HG03439 (cell line): Measurements from ENCODE around the gene ENTPD7.
"Not testable (repeated sequence)": the region's sequence is repeated elsewhere in the genome, so short reads cannot be mapped to it uniquely, and the experiment has no call there.

Experiments
- ATAC-seq: cut with Tn5 transposase; IDR thresholded peaks from one replicate; pipeline ENCODE4 v1.9.1; 2021; ENCODE audit warnings: mild to moderate bottlenecking, moderate library complexity; ENCODE audit not compliant: unreplicated experiment

The ENTPD7 gene, protein sequence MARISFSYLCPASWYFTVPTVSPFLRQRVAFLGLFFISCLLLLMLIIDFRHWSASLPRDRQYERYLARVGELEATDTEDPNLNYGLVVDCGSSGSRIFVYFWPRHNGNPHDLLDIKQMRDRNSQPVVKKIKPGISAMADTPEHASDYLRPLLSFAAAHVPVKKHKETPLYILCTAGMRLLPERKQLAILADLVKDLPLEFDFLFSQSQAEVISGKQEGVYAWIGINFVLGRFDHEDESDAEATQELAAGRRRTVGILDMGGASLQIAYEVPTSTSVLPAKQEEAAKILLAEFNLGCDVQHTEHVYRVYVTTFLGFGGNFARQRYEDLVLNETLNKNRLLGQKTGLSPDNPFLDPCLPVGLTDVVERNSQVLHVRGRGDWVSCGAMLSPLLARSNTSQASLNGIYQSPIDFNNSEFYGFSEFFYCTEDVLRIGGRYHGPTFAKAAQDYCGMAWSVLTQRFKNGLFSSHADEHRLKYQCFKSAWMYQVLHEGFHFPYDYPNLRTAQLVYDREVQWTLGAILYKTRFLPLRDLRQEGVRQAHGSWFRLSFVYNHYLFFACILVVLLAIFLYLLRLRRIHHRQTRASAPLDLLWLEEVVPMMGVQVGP

DNA sequence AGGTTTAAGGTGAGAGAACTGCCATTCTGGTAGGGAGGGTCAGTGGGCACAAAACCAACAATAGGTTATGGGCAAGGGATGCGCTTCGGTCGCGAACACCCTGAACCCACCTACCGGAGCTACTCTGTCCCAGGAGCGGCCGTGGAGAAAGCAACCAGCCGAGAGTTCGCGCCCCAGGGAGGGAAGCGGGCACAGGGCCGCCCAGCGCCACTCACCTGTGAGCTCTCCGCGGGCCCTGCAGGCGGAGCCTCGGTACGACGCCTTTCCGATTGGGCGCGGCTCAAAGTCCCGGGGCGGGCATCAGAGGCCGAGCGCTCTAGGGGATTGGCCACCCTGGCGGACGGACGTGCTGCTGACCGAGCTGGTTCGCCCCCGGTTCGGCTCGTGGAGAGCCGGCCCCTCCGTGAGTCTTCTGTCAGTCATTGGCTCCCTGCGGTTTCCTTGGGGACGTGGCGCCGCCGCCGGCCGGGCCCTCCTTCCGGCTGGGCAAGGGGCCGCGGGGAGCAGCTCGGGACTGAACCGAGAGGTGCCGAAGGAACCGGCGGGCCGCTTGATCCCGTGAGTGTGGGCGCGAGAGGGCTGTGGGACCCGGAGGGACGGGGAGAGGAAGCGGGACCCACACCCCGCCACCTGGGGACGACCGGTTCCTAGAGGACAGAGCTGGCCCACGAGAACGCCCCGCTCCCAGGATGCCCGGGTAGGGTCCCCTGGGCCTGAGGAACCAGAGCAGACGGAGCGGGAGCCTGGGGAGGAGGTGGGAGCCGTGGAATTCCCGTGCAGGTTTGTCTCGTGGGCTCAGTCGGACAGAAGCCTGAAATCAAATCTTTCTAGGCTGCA, at the start of gene ENTPD7:
Gene ENTPD7 (plus strand): TSS at position 479 of the 837 bp plus-strand sequence. CDS start 448 bp downstream, outside the sequence.
- peak; percentile 99 for ATAC-seq

DNA sequence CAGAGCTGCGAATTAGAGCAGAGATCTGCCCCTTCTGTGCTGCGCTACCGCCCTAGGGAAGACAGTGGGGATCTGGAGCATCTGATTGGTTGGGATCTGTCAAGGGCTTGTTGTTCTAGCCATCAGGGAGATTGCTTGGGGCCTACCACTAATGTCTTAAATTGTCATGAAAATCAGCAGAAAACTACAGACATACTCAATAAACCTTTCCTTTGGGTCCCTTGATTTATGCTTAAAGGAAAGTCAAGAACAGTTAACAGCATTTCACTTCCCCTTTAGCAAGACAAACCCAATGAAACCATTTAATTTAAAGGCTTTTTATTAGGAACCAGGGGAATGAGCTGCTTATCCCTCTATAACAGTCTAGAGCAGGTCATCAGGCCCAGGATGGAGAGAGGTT, 49.1 kb upstream of the ENTPD7 start:
- no peak for ATAC-seq

DNA sequence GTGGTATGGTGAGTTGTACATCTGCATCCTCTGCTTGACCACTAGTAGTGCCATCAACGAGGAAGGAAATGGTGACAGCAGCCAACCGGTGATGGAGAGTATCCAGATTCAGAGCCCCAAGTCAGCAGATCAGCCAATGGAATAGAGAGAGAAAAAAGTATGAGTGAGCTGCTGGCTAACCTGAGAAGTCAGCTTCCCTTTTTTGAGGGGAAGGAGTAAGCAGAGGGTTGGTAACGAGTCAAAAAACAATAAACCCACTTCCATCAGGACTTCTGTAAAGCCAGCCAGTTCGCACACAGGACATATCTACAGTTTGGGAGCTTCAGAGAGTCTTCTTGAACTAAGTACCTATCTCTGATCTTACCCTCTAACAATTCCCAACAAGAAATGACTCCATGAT, 48.0 kb upstream of the ENTPD7 start:
- no peak for ATAC-seq

DNA sequence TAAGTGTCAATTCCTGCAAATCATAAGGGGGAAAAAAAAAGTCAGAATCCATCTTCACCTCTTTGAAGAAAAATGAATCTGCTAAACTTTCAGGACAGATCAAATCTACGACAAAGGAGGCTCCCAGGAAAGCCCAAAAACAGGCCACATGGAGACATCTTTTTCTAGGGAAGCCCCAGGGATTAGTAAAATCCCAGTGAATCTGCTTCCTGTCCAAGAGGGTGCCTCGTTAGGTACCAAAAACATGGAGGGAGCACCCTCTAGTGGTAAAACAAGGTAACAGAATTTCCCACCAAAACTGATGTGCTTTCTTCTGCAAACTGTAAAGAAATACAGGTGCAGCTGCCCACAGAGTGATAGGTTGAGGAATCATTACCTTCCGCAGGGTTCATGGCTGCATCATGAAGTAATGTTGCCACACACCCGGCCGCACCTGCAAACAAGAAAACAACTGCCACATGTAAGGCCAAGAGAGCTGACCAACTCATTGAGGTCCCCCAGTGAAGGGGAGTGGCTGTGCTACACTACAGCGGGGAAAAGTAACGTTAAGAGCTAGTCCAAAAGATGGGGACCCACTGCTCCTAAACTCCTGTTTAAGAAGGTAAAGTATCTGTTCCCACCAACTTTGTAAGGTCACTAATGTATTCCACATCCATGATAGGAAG, 47.0 kb upstream of the ENTPD7 start:
- peak; percentile 45 for ATAC-seq

DNA sequence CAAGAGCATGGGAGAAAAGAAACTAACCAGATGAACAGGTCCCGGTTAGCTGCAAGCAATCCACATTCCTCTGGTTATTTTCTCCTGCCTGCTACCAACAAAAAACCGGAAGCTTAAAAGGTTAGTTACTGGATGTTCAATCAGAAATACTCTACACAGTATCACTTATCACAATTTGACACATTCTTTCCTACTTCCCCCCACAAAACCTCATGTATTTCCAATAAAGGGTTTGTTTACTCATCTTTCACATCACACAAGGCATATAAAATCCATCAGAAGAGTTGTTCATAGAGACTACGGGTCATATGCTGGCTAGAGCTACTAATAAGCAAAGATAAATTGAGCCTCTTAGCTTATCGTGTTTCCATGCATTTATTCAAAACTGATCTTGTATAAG, 43.9 kb upstream of the ENTPD7 start:
- ATAC-seq, result no peak

DNA sequence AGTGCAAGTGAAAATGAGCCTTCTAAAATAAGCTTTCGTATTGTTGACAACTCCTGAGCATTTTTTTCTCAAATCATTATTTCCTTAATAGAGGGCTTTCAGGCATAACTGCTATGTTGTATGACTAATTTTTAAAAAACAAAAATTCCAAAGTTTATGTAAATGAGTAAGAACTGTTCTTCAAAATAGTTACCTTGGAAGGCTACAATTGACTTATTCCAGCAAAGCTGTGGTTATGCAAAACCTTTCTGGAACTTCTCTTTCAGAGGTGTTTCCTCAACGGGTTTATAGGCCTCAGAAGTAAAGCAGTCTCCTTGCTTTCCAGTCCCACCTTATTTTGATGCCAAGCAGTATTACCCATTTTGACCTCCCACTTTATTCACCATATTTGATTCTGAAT, 41.6 kb upstream of the ENTPD7 start:
- ATAC-seq, result no peak

DNA sequence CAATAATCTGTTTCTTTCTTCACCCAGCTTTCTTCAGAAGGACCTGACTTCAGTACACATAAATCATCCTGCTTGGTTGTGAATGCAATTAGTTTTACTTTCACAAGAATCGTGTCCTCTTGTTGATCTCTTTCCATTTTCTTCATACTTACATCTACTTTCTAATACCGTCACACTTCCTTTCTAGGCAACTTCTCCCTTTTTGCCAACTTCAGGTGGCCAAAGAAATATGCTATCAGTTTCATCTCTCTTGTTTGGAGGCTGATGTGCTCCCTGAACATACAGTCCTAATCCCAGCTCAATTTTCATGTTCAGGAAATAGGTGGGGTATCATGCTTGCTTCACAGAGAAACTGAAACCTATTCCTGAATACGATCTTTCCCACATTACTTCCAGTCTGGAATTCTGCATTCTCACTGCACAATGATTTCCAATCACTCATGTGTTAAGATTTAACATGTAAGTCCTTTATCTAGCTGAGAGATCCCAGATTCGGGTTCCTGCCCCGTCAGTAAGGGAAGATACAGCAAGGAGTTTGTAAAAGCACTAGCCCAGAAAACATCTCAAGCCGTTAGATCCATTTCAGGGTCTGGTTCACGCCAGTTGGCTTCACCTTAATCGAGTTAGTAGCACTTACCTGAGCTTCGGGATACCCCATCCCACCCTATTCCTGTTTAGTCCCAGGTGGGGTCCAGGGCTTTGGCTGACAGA, 40.1 kb upstream of the ENTPD7 start:
- no peak for ATAC-seq

DNA sequence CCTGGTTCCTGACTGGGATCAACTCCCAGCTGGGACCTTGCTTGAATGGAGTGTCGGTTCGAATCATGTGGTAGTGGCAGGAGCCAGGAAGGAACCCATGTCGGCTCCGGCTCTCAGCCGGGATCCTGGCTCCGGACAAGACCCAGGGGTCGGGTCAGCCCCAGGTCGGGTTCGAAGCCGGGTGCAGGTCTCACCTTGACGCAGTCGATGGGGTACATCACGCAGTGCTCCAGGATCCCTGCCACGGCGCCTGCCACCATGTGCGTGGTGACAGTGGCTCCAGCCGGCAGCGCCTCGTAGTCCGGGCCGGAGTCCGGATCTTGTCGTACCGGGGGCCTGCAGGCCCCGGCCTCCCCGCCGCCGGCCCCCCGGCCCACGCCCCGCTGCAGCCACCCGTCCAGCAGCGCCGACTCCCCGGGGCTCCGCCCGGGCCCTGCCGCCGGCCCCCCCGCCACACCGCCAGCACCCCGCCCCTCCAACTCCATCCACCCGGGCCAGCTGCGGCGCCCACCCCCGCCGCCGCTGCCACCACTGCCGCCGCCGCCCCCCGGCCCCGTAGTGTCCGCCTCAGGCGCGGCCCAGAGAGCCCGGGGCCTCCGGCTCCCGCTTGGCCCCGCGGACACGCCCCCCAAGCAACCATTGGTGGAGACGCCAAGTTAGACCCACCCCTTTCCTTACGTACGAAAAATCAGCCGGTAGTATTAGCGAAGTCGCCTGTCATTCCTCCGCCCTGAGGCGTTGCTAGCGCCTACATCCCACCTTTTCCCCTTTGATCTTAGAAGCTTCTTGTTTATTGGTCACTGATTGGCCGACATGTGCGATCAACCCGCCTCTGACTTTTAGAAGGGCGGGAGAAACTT, 39.2 kb upstream of the ENTPD7 start, which contains the start of gene SLC25A28:
Gene SLC25A28 (minus strand): TSS at position 589 of the 860 bp plus-strand sequence. CDS start 104 bp downstream, at position 485.
- ATAC-seq, result peak; percentile 89

DNA sequence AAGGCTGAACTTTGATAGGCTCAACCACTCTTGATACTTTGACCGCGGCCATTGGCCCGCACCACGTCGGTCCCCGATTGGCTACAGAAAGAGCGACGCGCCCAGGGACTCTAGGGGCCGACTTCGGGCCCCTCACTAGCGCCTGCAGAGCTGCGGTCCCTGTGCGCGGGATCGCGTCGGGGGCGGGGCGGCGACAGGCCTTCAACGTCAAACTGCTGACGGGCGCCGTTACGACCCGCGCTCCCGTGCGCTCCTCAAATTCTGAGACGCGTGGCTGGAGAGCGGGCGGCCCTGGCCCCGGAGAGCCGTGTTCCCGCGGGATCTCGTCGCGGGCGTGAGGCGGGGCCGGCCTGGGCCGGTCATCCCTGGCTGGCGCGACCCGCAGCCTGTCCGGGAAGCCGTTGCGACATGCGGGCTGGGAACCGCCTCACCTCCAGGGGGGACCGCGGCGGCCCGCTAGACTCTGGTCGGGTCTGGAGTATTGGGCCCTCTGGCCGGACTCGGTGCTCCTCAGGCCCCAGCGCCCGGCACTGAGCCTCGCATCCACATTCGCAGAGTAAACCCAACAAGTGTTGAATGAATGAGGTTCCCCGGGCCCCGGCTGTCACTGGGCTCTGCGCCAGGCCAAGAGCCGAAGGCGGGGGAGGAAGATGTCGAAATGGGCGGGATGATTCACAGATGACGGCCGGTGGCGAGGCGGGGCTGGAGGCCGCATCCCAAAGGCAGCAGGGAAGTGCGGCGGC, 38.4 kb upstream of the ENTPD7 start:
- ATAC-seq, result peak; percentile 92

DNA sequence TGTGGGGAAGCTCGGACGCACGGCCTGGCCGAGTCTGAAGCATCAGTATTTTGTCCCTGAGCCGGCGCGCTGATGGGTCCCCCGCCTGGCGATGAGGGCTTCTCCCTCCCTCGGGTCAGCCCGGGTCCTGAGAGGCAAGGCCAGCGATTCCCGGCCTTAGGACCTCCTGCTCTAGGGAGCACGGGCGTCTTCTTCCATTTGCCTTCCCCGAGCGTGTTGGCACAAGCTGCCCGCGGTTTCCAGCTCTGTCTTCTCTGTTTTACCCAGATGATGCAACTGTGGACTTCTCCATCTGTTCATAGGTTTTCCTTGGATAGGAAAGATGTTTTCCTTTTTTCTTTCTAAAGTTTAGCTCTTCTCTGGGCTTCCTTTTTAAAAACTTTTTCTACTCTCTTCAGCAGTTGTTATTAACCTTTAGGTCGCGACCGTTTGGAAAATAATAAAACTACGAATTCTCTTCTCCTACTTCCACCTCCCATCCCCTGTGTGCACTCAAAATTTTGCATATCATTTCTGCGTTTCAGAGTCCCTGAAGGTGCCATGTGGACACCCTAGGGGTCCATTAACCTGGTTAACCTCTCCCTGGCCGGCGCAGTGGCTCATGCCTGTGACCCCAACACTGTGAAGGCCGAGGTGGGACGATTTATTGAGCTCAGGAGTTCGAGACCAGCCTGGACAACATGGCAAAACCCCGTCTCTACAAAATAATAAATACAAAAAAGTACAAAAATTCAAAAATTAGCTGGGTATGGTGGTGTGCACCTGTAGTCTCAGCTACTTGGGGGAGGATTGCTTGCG, 37.7 kb upstream of the ENTPD7 start:
- no peak for ATAC-seq

DNA sequence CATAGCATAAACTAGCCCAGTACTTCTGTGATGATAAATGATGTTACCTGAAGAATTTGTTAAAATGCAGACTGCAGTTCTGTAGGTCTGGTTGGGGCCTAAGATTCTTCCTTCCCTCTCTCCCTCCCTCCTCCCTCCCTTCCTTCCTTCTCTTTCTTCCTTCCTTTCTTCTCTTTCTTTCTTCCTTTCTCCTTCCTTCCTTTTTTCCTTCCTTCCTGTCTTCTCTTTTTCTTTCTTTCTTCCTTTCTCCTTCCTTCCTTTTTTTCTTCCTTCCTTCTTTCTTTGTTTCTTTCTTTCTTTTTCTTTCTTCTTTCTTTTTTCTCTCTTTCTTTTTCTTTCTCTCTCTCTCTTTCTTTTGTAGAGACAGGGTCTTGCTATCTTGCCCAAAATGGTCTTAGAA, 35.4 kb upstream of the ENTPD7 start:
- ATAC-seq, result no peak

DNA sequence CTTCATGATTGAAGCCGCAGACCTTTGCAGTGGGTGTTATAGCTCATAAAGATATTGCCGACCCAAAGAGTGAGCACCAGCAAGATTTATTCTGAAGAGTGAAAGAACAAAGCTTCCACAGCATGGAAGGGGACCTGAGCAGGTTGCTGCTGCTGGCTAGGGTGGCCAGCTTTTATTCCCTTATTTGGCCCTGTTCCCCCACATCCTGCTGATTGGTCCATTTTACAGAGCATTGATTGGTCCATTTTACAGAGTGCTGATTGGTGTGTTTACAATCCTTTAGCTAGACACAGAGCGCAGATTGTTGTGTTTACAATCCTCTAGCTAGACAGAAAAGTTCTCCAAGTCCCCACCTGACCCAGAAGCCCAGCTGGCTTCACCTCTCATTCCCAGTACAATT, 34.2 kb upstream of the ENTPD7 start:
- ATAC-seq, result not testable (repeated sequence)

DNA sequence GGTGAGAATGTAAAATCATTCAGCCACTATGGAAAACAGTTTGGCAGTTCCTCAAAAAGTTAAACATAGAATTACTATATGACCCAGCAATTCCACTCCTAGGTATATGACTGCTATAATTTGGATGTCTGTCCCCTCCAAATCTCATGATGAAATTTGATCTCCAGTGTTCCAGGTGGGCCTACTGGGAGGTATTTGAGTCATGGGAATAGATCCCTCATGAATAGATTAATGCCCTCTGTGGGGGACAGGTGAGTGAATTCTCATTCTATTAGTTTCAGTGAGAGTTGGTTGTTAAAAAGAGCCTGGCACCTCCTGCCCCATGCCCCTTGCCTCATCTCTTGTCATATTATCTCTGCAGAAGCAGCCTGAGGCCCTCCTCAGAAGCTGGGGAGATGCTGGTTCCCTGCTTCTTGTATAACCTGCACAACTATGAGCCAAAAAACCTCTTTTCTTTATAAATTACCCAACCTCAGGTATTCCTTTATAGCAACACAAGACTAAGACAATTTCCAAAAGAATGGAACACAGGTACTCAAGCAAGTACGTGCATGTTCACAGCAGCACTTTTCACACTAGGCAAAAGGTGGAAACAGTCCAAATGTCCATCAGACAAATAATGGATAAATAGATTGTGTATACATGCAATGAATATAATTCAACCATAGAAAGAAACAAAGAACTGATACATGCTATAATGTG, 30.2 kb upstream of the ENTPD7 start:
- no peak for ATAC-seq

DNA sequence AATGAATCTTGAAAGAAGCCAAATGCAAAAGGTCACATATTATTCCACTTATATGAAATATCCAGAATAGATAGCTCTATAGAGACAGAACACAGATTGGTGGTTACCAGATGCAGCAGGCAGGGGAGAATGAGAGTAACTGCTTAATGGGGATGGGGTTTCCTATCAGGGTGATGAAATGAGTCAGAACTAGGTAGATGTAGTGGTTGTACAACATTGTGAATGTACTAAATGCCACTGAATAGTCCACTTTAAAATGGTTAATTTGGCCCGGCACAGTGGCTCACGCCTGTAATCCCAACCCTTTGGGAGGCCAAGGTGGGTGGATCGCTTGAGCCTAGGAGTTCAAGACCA, 29.7 kb upstream of the ENTPD7 start:
- no peak for ATAC-seq

DNA sequence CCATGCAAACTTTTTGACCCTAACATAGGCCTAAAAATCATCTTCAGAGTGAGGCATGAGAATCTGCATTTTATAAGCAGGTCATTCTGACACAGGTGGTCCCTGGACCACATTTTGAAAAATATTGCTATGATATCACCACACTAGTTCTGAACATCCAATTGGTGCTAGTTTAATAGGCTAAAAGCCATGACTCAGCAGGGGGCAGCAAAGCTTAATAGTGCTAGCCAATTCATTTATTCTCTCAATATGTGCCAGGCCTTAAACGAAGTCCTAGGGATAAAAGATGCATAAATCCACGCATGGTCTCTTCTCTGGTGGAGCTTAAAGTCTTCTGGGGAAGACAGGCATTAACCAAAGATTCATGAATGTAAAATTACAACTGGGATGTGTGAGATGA, 28.9 kb upstream of the ENTPD7 start:
- no peak for ATAC-seq

DNA sequence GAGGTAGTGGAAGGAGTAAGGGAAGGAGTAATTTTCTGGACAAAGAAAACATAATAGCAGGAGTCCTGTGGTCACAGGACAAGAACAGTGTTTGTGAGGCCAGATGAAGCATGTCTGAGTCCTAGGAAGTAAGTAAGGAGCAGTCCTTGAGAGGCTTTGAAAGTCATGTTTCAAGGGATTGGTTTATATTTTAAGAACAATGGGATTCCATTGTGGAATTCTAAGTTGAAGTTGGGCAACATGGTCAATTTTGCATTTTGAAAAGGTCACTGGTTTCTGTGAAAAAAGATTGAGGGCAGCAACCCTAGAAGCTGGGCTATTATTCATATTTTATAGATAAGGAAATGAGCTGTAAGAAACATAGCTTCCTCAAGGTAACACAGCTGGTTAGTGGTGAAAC, 28.3 kb upstream of the ENTPD7 start:
- no peak for ATAC-seq

DNA sequence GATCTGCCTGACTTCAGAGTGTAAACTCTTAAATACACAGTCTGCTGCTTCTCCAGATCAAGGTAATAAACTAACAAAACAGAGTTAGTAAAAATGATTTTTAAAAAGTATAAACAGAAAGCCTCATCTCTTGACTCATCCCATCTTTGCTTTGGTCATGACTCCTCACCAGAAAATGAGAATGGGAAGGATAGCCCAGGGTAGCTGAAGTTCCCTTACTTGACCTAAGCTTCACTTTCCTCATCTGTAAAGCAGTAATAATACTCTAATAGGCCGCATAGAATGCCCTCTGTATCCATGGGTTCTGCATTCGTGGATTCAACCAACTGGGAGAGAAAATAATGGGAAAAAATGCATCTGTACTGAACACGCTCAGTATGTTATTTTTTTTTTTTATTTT, 27.8 kb upstream of the ENTPD7 start:
- ATAC-seq, result no peak
